ENCODE data around the gene ACSM6. TPM values are rescaled to one million over a fixed set of nuclear protein-coding genes. Genes with fewer than 3 reads are reported as not detected.

ACSM6 gene
- total RNA-seq, 1 donor from 2014 or later = not detected

DNA sequence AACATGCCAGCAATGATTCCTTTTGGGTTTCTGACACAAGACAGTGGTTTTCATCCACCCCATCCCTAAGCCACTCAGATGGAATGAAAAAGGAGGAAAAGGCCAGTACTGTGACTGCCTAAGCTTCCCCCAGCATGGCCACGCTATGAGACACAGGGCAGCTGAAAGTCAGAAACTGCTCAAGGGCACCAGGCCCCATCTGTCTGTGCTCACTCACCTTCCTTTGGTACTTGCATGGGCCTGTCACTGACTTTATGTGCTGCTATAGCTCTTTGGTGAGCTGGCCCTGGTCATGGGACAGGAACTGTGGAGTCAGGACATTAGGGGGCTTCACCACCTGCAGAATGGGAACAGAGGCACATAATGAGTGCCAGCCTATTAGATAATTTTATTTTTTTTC, 21.2 kb upstream of the ACSM6 start:
- Mint-ChIP-seq H3K27ac (no peak overlapping the region), H3K4me3 (no peak overlapping the region), H3K9me3 (no peaks in the 10 kb centered on the region), H3K4me1 (no peaks in the 10 kb centered on the region), H3K27me3 (ENCODE audit: low read depth) (no peaks in the 10 kb centered on the region), H3K36me3 (peaks cover 14% of the 10 kb centered on the region)
- TF ChIP-seq, protein P1, sequence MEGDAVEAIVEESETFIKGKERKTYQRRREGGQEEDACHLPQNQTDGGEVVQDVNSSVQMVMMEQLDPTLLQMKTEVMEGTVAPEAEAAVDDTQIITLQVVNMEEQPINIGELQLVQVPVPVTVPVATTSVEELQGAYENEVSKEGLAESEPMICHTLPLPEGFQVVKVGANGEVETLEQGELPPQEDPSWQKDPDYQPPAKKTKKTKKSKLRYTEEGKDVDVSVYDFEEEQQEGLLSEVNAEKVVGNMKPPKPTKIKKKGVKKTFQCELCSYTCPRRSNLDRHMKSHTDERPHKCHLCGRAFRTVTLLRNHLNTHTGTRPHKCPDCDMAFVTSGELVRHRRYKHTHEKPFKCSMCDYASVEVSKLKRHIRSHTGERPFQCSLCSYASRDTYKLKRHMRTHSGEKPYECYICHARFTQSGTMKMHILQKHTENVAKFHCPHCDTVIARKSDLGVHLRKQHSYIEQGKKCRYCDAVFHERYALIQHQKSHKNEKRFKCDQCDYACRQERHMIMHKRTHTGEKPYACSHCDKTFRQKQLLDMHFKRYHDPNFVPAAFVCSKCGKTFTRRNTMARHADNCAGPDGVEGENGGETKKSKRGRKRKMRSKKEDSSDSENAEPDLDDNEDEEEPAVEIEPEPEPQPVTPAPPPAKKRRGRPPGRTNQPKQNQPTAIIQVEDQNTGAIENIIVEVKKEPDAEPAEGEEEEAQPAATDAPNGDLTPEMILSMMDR (IDR thresholded peaks at IDR 0.05; ENCODE audit: unreplicated experiment) = no peak
- DNase-seq (ENCODE audit: low spot score in 2 of 2, unreplicated experiment in 2 of 2) = no peak

DNA sequence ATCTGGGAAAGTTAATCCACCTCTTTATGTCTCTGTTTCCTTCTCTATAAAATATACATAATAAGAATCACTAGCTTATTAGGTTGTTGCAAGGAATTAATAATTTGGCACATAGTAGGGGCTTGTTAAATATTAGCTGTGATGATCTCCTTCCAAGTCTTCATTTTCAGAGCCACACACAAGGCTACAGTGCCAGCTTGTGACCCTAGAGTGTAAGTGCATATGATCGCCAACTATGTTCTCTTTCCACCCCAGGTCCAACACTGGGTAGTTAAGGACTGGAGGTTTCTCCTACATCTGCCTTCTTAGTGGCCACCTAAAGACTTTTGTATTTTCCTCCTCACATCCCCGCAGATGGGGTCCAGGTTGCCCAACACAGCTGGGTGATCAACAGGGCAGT, 17.9 kb upstream of the ACSM6 start:
- Mint-ChIP-seq H3K36me3 (peaks cover 5% of the 10 kb centered on the region), H3K27ac (no peak overlapping the region), H3K9me3 (no peaks in the 10 kb centered on the region), H3K4me3 (no peak overlapping the region), H3K4me1 (no peaks in the 10 kb centered on the region), H3K27me3 (ENCODE audit: low read depth) (no peaks in the 10 kb centered on the region)
- DNase-seq (ENCODE audit: low spot score in 2 of 2, unreplicated experiment in 2 of 2) = no peak
- TF ChIP-seq, protein P1 (IDR thresholded peaks at IDR 0.05; ENCODE audit: unreplicated experiment) = no peak

DNA sequence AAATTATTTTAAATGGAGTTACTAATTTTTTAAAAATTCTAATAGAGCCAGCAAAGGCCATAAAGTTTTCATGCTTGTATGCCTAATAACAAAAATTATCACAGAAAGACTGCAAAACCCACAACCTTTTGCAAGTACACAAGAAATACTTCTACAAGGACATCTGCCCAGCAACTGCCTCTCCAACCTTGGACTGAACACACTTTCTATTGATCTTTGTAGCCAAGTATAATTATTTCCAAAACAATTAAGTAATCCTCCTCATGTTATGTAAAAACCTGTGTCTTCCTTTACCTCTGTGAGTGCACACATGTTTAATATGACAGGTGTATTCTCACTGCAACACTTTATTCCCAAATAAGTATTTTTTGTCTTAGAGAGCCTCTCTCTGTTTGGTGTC, 16.6 kb upstream of the ACSM6 start:
- Mint-ChIP-seq H3K4me3 (no peak overlapping the region), H3K27me3 (ENCODE audit: low read depth) (no peaks in the 10 kb centered on the region), H3K27ac (no peak overlapping the region), H3K4me1 (no peaks in the 10 kb centered on the region), H3K36me3 (peaks cover 5% of the 10 kb centered on the region), H3K9me3 (no peaks in the 10 kb centered on the region)
- TF ChIP-seq, protein P1 (IDR thresholded peaks at IDR 0.05; ENCODE audit: unreplicated experiment) = no peak
- no peak for DNase-seq (ENCODE audit: low spot score in 2 of 2, unreplicated experiment in 2 of 2)

DNA sequence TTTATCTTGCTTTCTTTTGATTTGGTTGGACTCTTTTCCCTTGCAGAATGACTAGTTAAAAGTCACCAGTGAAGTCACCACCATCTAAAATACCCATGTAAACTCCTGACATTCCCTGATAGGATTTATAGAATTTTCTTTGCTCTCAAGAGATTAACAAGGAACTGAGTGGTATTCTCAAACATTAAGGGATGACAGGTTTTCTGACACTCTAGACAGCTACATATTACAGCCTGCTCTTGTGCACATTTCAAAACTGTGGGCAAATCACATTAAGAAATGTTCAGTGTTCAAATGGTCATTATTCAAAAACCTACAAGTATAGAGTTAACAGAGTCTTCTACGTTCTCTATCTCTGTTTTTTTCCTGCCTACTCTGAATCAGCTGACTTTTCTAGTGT, 15.8 kb upstream of the ACSM6 start:
- H3K27me3 Mint-ChIP-seq (ENCODE audit: low read depth) = no peaks in the 10 kb centered on the region
- TF ChIP-seq, protein P1 (IDR thresholded peaks at IDR 0.05; ENCODE audit: unreplicated experiment) = no peak
- no peak overlapping the region for H3K27ac Mint-ChIP-seq

DNA sequence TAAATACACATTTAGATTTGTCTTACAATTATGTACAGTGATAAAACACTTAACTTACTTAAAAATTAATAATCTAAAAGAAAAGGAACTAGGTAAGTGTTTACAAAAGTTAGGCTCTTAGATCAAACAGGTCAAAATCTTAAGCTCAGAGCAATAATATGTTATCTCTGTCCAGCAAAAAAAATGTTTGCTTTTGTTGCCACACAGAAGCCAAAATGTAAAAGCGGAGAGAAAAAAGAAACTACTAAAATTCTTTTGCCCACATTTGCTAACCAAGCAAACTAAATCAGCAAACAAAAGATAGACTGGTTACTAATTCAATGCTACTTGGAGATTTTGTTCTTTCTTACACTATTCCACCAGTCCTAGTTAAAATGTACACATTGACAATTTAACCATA, 15.2 kb upstream of the ACSM6 start:
- Mint-ChIP-seq H3K4me1 (no peaks in the 10 kb centered on the region), H3K4me3 (no peak overlapping the region)
- TF ChIP-seq, protein P1 (IDR thresholded peaks at IDR 0.05; ENCODE audit: unreplicated experiment) = no peak

More for the DNA sequence above, 15.8 kb upstream of the ACSM6 start:
- Mint-ChIP-seq H3K4me1 (no peaks in the 10 kb centered on the region), H3K36me3 (peaks cover 5% of the 10 kb centered on the region), H3K9me3 (no peaks in the 10 kb centered on the region), H3K4me3 (no peak overlapping the region)
- DNase-seq (ENCODE audit: low spot score in 2 of 2, unreplicated experiment in 2 of 2) = no peak

DNA sequence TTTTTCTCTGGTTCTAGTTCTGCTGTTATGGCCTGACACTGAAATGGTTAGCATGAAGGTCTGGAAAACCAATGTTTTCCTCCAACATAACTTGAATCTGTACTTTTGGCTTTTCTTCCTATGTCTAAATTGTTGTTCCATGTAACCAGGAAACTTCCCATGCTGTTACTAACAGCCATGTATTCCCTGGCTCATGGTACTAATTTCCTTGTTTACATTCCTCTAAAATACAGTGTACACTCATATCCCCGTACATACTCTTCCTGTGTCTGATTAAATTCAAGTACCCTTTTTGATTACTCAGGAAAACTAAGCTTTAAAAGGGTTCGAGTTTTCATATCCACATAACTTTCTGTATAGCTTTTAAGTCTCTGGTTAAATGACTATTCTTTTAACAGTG, 12.3 kb upstream of the ACSM6 start:
- Mint-ChIP-seq H3K9me3 (no peaks in the 10 kb centered on the region), H3K27me3 (ENCODE audit: low read depth) (no peaks in the 10 kb centered on the region), H3K36me3 (no peaks in the 10 kb centered on the region), H3K4me3 (no peak overlapping the region), H3K4me1 (peaks cover 5% of the 10 kb centered on the region), H3K27ac (no peak overlapping the region)
- TF ChIP-seq, protein P1 (IDR thresholded peaks at IDR 0.05; ENCODE audit: unreplicated experiment) = no peak
- no peak for DNase-seq (ENCODE audit: low spot score in 2 of 2, unreplicated experiment in 2 of 2)

More for the DNA sequence above, 15.2 kb upstream of the ACSM6 start:
- no peaks in the 10 kb centered on the region for H3K27me3 Mint-ChIP-seq (ENCODE audit: low read depth)
- DNase-seq (ENCODE audit: low spot score in 2 of 2, unreplicated experiment in 2 of 2) = no peak
- no peak overlapping the region for H3K27ac Mint-ChIP-seq
- no peaks in the 10 kb centered on the region for H3K9me3 Mint-ChIP-seq
- H3K36me3 Mint-ChIP-seq = peaks cover 5% of the 10 kb centered on the region

All from mesothelial cell of epicardium (in vitro differentiated cells).